HFF-Myc (cell line): Measurements from ENCODE around the gene SNX22.

Experiments
- DNase-seq: peaks from one replicate; pipeline ENCODE4 v3.0.0-alpha.2; 2011; ENCODE audit warnings: low read depth; ENCODE audit errors: extremely low read depth
- H3K4me3 ChIP-seq: replicated peaks from 2 replicates; pipeline ENCODE4 v1.5.1; 2011; ENCODE audit warnings: low read depth, mild to moderate bottlenecking, control low read depth, low read length
- CTCF ChIP-seq: IDR thresholded peaks from 2 replicates; pipeline ENCODE4 v1.5.1; 2012; ENCODE audit warnings: mild to moderate bottlenecking, low read depth, low read length, control low read depth; ENCODE audit errors: missing control alignments

The SNX22 gene

GRCh38 chr15:64125978-64126377 is 25.6 kb upstream of the SNX22 start:
- DNase-seq, result no peak
- no peak for TF ChIP-seq CTCF

DNA sequence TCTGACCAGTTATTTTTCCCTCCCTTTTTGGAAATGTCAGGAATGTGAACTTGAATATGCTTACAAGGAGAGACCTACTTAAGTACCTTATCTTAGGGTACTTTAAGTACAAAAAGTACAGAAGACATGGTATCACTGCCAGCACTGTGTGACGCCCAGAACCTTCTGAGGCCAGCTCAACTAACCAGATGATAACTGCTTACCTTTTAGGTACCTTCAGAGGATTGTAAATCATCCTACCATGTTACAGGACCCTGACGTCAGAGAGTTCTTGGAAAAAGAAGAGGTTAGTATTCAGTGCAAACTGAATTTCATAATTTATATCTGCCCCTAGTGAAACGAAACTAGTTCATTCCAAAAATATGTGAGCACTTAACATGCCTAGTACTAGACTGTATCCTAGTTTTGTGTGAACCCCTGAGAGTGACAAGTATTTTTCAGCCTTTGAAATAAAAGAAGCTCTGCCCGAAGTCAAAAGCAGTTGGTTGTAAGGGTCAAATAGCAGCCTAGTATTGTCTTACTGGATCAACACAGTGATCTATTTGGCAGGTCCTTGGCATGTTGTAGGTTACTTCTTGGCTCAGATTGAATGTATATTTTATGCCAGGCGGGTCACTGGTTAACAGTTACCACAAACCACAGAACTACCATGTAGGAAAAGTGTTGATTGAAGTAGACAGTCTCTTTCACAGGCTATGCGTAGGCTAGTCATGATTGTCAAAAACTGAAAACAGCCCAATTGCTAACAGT is 23.8 kb upstream of the SNX22 start:
- no peak for TF ChIP-seq CTCF
- H3K4me3 ChIP-seq, result no peak overlapping the region
- DNase-seq, result no peak

More at GRCh38 chr15:64125978-64126377, 25.6 kb upstream of the SNX22 start:
- no peak overlapping the region for H3K4me3 ChIP-seq

- DNase-seq, result no peak
- H3K4me3 ChIP-seq, result no peak overlapping the region
- no peak for TF ChIP-seq CTCF
Observed at GRCh38 chr15:64130159-64130558, 21.4 kb upstream of the SNX22 start.

- H3K4me3 ChIP-seq, result no peak overlapping the region
- DNase-seq, result no peak
- TF ChIP-seq CTCF, result no peak
Observed at GRCh38 chr15:64131547-64131946, 20.0 kb upstream of the SNX22 start.

DNA sequence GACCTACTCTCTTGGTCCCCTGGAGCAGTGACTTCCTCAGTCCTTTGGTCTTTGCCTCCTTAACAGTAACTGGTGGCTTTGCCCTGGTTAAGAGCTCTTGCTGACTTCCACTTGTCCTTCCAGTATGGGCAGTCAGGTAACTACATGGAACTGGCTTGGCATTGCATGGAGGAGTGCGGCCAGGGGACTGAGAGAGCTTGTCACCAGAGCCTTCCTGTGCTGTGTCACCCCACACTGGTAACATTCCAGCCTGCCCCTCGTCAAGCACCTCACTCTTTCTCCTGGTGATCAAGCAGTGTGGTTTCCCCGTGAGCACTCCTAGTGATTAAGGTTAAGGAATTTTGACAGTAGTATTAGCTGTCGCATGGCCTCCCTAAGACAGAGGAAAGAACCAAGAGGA is 19.3 kb upstream of the SNX22 start:
- no peak for TF ChIP-seq CTCF
- no peak overlapping the region for H3K4me3 ChIP-seq
- DNase-seq, result no peak

GRCh38 chr15:64133623-64134344 is 17.7 kb upstream of the SNX22 start:
- H3K4me3 ChIP-seq, result no peak overlapping the region
- DNase-seq, result no peak
- no peak for TF ChIP-seq CTCF
